H9 (cell line): Measurements from ENCODE around the gene ATP6V1C2. TPM values are rescaled to one million over a fixed set of nuclear protein-coding genes. Genes with fewer than 3 reads are reported as not detected.

Experiments used
- DNase-seq: peaks from one replicate; pipeline ENCODE4 v3.0.0-alpha.2; 2017
- H2AFZ ChIP-seq: one replicate; pipeline ENCODE4 v1.6.1; 2013; ENCODE audit warnings: mild to moderate bottlenecking, low read length, control low read depth, moderate library complexity
- H2AK5ac ChIP-seq: 2 replicates; pipeline ENCODE4 v1.6.1; 2013; ENCODE audit warnings: low read length, control low read depth, mixed read lengths; ENCODE audit not compliant: insufficient read length
- H2BK120ac ChIP-seq: one replicate; pipeline ENCODE4 v1.6.1; 2013; ENCODE audit warnings: low read depth, mild to moderate bottlenecking, low read length, control low read depth, inconsistent platforms; ENCODE audit not compliant: poor library complexity, severe bottlenecking
- H2BK12ac ChIP-seq: 2 replicates; pipeline ENCODE4 v1.6.1; 2013; ENCODE audit warnings: low read length, control low read depth, mixed read lengths, low read depth; ENCODE audit not compliant: insufficient read length
- H2BK15ac ChIP-seq: 2 replicates; pipeline ENCODE4 v1.6.1; 2013; ENCODE audit warnings: low read depth, low read length, control low read depth
- H2BK20ac ChIP-seq: one replicate; pipeline ENCODE4 v1.6.1; 2013; ENCODE audit warnings: low read depth, mild to moderate bottlenecking, low read length, control low read depth, inconsistent platforms; ENCODE audit not compliant: poor library complexity, severe bottlenecking
- H2BK5ac ChIP-seq: 2 replicates; pipeline ENCODE4 v1.6.1; 2013; ENCODE audit warnings: low read length, control low read depth, mixed read lengths; ENCODE audit not compliant: insufficient read length
- H3K14ac ChIP-seq: 2 replicates; pipeline ENCODE4 v1.6.1; 2013; ENCODE audit warnings: low read length, control low read depth; ENCODE audit not compliant: insufficient read depth
- H3K18ac ChIP-seq: 2 replicates; pipeline ENCODE4 v1.6.1; 2013; ENCODE audit warnings: low read depth, mild to moderate bottlenecking, mixed read lengths, low read length, control low read depth; ENCODE audit not compliant: insufficient read length
- H3K23ac ChIP-seq: 2 replicates; pipeline ENCODE4 v1.6.1; 2013; ENCODE audit warnings: low read length, control low read depth, mixed read lengths, low read depth; ENCODE audit not compliant: insufficient read length
- H3K23me2 ChIP-seq: 2 replicates; pipeline ENCODE4 v1.6.1; 2013; ENCODE audit warnings: low read depth, mild to moderate bottlenecking, mixed read lengths, low read length, control low read depth; ENCODE audit not compliant: insufficient read length, poor library complexity, severe bottlenecking
- H3K27ac ChIP-seq: 2 replicates; pipeline ENCODE4 v1.5.1; 2013; ENCODE audit warnings: low read length, control low read depth, mixed read lengths, low read depth; ENCODE audit not compliant: insufficient read length
- H3K27me3 ChIP-seq: 2 replicates; pipeline ENCODE4 v1.6.1; 2013; ENCODE audit warnings: low read length, control low read depth, inconsistent platforms; ENCODE audit not compliant: insufficient read depth
- H3K4ac ChIP-seq: 2 replicates; pipeline ENCODE4 v1.6.1; 2013; ENCODE audit warnings: low read depth, mild to moderate bottlenecking, control low read depth, inconsistent platforms, low read length, moderate library complexity
- H3K4me1 ChIP-seq: 2 replicates; pipeline ENCODE4 v1.6.1; 2013; ENCODE audit warnings: low read length, control low read depth, inconsistent platforms; ENCODE audit not compliant: insufficient read depth
- H3K4me2 ChIP-seq: 2 replicates; pipeline ENCODE4 v1.6.1; 2013; ENCODE audit warnings: low read length, control low read depth, mixed read lengths; ENCODE audit not compliant: insufficient read length, insufficient read depth
- H3K56ac ChIP-seq: 2 replicates; pipeline ENCODE4 v1.6.1; 2013; ENCODE audit warnings: low read depth, mild to moderate bottlenecking, mixed read lengths, low read length, control low read depth; ENCODE audit not compliant: insufficient read length
- H3K79me1 ChIP-seq: 2 replicates; pipeline ENCODE4 v1.6.1; 2013; ENCODE audit warnings: low read depth, mild to moderate bottlenecking, moderate library complexity, low read length, control low read depth, inconsistent platforms; ENCODE audit not compliant: insufficient read depth, poor library complexity, severe bottlenecking
- H3K79me2 ChIP-seq: 2 replicates; pipeline ENCODE4 v1.6.1; 2013; ENCODE audit warnings: low read length, control low read depth, inconsistent platforms; ENCODE audit not compliant: insufficient read depth
- H3K9ac ChIP-seq: 2 replicates; pipeline ENCODE4 v1.6.1; 2013; ENCODE audit warnings: low read length, control low read depth, mixed read lengths; ENCODE audit not compliant: insufficient read length; ENCODE audit errors: extremely low read depth
- H3K9me3 ChIP-seq: one replicate; pipeline ENCODE4 v1.6.1; 2013; ENCODE audit warnings: low read depth, low read length, inconsistent platforms; ENCODE audit not compliant: control insufficient read depth
- H3T11ph ChIP-seq: one replicate; pipeline ENCODE4 v1.6.1; 2013; ENCODE audit warnings: mild to moderate bottlenecking, low read length, control low read depth, inconsistent platforms
- H4K20me1 ChIP-seq: one replicate; pipeline ENCODE4 v1.6.1; 2013; ENCODE audit not compliant: control insufficient read depth, insufficient read length, insufficient read depth
- H4K5ac ChIP-seq: 2 replicates; pipeline ENCODE4 v1.6.1; 2013; ENCODE audit warnings: low read depth, mild to moderate bottlenecking, mixed read lengths, low read length, control low read depth; ENCODE audit not compliant: insufficient read length
- H4K8ac ChIP-seq: replicated peaks from 2 replicates; pipeline ENCODE4 v1.6.1; 2013; ENCODE audit warnings: low read length, control low read depth, mixed read lengths, low read depth; ENCODE audit not compliant: insufficient read length
- H4K91ac ChIP-seq: 2 replicates; pipeline ENCODE4 v1.6.1; 2013; ENCODE audit warnings: low read depth, mild to moderate bottlenecking, moderate library complexity, mixed read lengths, low read length, control low read depth; ENCODE audit not compliant: insufficient read length
- H3K27ac Mint-ChIP-seq, 3 experiments: 2 replicates in 2 of 3; 3 replicates in 1 of 3; pipeline ENCODE4 v1.8.0; 2020 to 2021; ENCODE audit warnings: mixed read lengths in 3 of 3, mild to moderate bottlenecking in 1 of 3, moderate library complexity in 1 of 3
- H3K27me3 Mint-ChIP-seq: 2 replicates; pipeline ENCODE4 v1.8.0; 2021; ENCODE audit warnings: low read depth, mild to moderate bottlenecking, moderate library complexity, mixed read lengths
- H3K36me3 Mint-ChIP-seq, 3 experiments: 2 replicates in 2 of 3; 3 replicates in 1 of 3; pipeline ENCODE4 v1.8.0; 2020 to 2021; ENCODE audit warnings: low read depth in 3 of 3, mixed read lengths in 3 of 3; ENCODE audit not compliant: insufficient read depth in 1 of 3
- H3K4me1 Mint-ChIP-seq, 2 experiments: 2 replicates each; pipeline ENCODE4 v1.8.0; 2020; ENCODE audit warnings: mixed read lengths in 2 of 2
- H3K4me3 Mint-ChIP-seq, 2 experiments: 2 replicates in 1 of 2; 3 replicates in 1 of 2; pipeline ENCODE4 v1.8.0; 2020 to 2021; ENCODE audit warnings: mild to moderate bottlenecking in 2 of 2, mixed read lengths in 2 of 2, moderate library complexity in 1 of 2
- H3K9me3 Mint-ChIP-seq, 2 experiments: 2 replicates in 1 of 2; 3 replicates in 1 of 2; pipeline ENCODE4 v1.8.0; 2020; ENCODE audit warnings: mild to moderate bottlenecking in 2 of 2, mixed read lengths in 2 of 2, moderate library complexity in 1 of 2
- WGBS: extraction: QIAGEN DNeasy Blood & Tissue Kit; methylation state at CpG from one replicate; pipeline ENCODE4 v1.1.7; 2013; ENCODE audit warnings: missing lambda C conversion rate, low lambda C conversion rate, mixed read lengths; ENCODE audit not compliant: insufficient read length; ENCODE audit errors: extremely low coverage; 5-methylcytosine and 5-hydroxymethylcytosine counted together
- total RNA-seq: library from RNA; stranded (reverse); gene quantifications from 2 replicates; pipeline ENCODE4 v1.2.1, GENCODE V29; 2021
- TF ChIP-seq, protein P1 (sequence below): fragments of 200-600 bp; sonication (generic); conservative IDR thresholded peaks from 3 replicates; pipeline ENCODE4 v1.8.0; 2021; ENCODE audit warnings: antibody characterized with exemption, mild to moderate bottlenecking

ATP6V1C2 gene
- total RNA-seq, 1 experiment from 2014 or later = 1.2 TPM

DNA sequence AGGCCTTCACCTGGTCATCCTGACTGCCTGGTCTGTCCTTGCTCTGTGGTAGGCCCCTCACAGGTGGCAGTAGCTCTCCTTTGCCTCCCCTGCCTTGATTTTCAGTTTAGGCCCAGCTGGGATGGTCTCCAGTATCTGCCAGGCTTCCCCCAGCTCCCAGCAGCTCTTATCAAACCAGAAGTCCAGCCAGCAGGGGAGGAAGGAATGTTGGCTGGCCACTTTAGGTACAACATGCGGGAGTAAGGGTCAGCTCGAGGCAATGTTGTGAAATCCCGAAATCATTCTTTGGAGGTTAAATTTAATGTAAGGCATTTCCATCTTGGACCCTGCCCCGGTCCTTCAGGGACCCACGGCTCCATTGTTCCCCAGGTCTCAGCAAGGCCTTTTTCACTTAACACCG is 16.8 kb downstream of the ATP6V1C2 start:
- H2BK12ac ChIP-seq = no peak overlapping the region
- H2AK5ac ChIP-seq = no peak overlapping the region
- Mint-ChIP-seq H3K27me3 (peaks cover 2% of the 10 kb centered on the region; the same call in 1 of the 2 replicates), H3K9me3 (no peaks in the 10 kb centered on the region), H3K36me3 (no peaks in the 10 kb centered on the region), H3K4me1 (0 out of 4 replicates have a peak, but pooled peaks cover 3 to 5% of the 10 kb centered on the region in 2 experiments), H3K27ac (no peak overlapping the region), H3K4me3 (no peak overlapping the region)
- WGBS = no CpG with 5 or more reads among the region's 6 CpGs
- no peak overlapping the region for H2BK15ac ChIP-seq
- H3K27me3 ChIP-seq = no peaks in the 10 kb centered on the region
- H4K5ac ChIP-seq = no peak overlapping the region
- no peak overlapping the region for H3K27ac ChIP-seq
- H3T11ph ChIP-seq = no peak overlapping the region
- H3K9ac ChIP-seq = no peak overlapping the region
- H3K56ac ChIP-seq = no peak overlapping the region
- H3K4ac ChIP-seq = no peak overlapping the region
- H3K79me2 ChIP-seq = no peaks in the 10 kb centered on the region
- no peak overlapping the region for H2BK20ac ChIP-seq
- no peak overlapping the region for H3K23ac ChIP-seq
- H3K4me2 ChIP-seq = no peak overlapping the region
- no peak overlapping the region for H2BK120ac ChIP-seq
- no peak for DNase-seq
- H3K23me2 ChIP-seq = no peaks in the 10 kb centered on the region
- H4K20me1 ChIP-seq = no peaks in the 10 kb centered on the region
- H3K79me1 ChIP-seq = no peaks in the 10 kb centered on the region
- no peak overlapping the region for H4K8ac ChIP-seq
- no peaks in the 10 kb centered on the region for H3K4me1 ChIP-seq
- no peak overlapping the region for H3K18ac ChIP-seq
- H3K14ac ChIP-seq = no peak overlapping the region
- H3K9me3 ChIP-seq = no peaks in the 10 kb centered on the region
- no peak overlapping the region for H2BK5ac ChIP-seq
- H4K91ac ChIP-seq = no peak overlapping the region
- H2AFZ ChIP-seq = no peak overlapping the region
- TF ChIP-seq, protein P1, sequence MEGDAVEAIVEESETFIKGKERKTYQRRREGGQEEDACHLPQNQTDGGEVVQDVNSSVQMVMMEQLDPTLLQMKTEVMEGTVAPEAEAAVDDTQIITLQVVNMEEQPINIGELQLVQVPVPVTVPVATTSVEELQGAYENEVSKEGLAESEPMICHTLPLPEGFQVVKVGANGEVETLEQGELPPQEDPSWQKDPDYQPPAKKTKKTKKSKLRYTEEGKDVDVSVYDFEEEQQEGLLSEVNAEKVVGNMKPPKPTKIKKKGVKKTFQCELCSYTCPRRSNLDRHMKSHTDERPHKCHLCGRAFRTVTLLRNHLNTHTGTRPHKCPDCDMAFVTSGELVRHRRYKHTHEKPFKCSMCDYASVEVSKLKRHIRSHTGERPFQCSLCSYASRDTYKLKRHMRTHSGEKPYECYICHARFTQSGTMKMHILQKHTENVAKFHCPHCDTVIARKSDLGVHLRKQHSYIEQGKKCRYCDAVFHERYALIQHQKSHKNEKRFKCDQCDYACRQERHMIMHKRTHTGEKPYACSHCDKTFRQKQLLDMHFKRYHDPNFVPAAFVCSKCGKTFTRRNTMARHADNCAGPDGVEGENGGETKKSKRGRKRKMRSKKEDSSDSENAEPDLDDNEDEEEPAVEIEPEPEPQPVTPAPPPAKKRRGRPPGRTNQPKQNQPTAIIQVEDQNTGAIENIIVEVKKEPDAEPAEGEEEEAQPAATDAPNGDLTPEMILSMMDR = no peak
